Daoy (cell line): ENCODE measurements around the gene C4orf54. TPM values are rescaled to one million over a fixed set of nuclear protein-coding genes. Genes with fewer than 3 reads are reported as not detected.

Experiments used
- DNase-seq: peaks from one replicate; pipeline ENCODE4 v3.0.0-alpha.2; 2015; ENCODE audit warnings: low read depth
- total RNA-seq: library from RNA; depleted of rRNA; stranded (reverse); fragments of >200 nt; shearing (Covaris generic); gene quantifications from 2 replicates; pipeline ENCODE4 v1.2.3, GENCODE V29; 2014

The C4orf54 gene
- total RNA-seq, 1 experiment from 2014 or later = 0.17 TPM

- DNase-seq = no peak
Observed at GRCh38 chr4:99651811-99652485, 5.7 kb downstream of the C4orf54 start.

GRCh38 chr4:99651016-99651769 lies 6.4 kb downstream of the C4orf54 start:
- DNase-seq = no peak

- no peak for DNase-seq
Observed at GRCh38 chr4:99649778-99650177, 7.8 kb downstream of the C4orf54 start.

- no peak for DNase-seq
Observed at GRCh38 chr4:99649208-99649607, 8.4 kb downstream of the C4orf54 start.

GRCh38 chr4:99648321-99648720 lies 9.3 kb downstream of the C4orf54 start:
- DNase-seq = no peak

GRCh38 chr4:99647071-99647470 lies 10.6 kb downstream of the C4orf54 start:
- DNase-seq = no peak

- no peak for DNase-seq
Observed at GRCh38 chr4:99645638-99646037, 12.0 kb downstream of the C4orf54 start.

- no peak for DNase-seq
Observed at GRCh38 chr4:99645036-99645435, 12.6 kb downstream of the C4orf54 start.

- DNase-seq = no peak
Observed at GRCh38 chr4:99644453-99644852, 13.2 kb downstream of the C4orf54 start.

GRCh38 chr4:99642725-99643489 lies 14.7 kb downstream of the C4orf54 start:
- DNase-seq = no peak

GRCh38 chr4:99640676-99641075 lies 17.0 kb downstream of the C4orf54 start:
- DNase-seq = no peak

- DNase-seq = no peak
Observed at GRCh38 chr4:99637174-99637573, 20.5 kb downstream of the C4orf54 start.

- DNase-seq = no peak
Observed at GRCh38 chr4:99636422-99636821, 21.2 kb downstream of the C4orf54 start.

- no peak for DNase-seq
Observed at GRCh38 chr4:99635601-99636000, 22.0 kb downstream of the C4orf54 start.

GRCh38 chr4:99634742-99635360 lies 22.8 kb downstream of the C4orf54 start:
- DNase-seq = no peak

- no peak for DNase-seq
Observed at GRCh38 chr4:99633772-99634171, 23.9 kb downstream of the C4orf54 start.

GRCh38 chr4:99630857-99631360 lies 26.7 kb downstream of the C4orf54 start:
- no peak for DNase-seq

- no peak for DNase-seq
Observed at GRCh38 chr4:99629962-99630554, 27.6 kb downstream of the C4orf54 start.

GRCh38 chr4:99628040-99628439 lies 29.6 kb downstream of the C4orf54 start:
- DNase-seq = no peak

- no peak for DNase-seq
Observed at GRCh38 chr4:99625369-99625768, 32.3 kb downstream of the C4orf54 start.

- no peak for DNase-seq
Observed at GRCh38 chr4:99624141-99624719, 33.4 kb downstream of the C4orf54 start.
